RWPE2 (cell line): Measurements from ENCODE around the gene FBXO42.
"Not testable (repeated sequence)": the region's sequence is repeated elsewhere in the genome, so short reads cannot be mapped to it uniquely, and the experiment has no call there.

ENCODE experiments used
- ATAC-seq: fragments of 200-7000 bp; cut with Tn5 transposase; 3 replicates; pipeline ENCODE4 v1.9.1; 2021; ENCODE audit warnings: low read depth
- DNase-seq: peaks from one replicate; pipeline ENCODE4 v3.0.0-alpha.2; 2020; ENCODE audit warnings: low spot score
- H3K27ac ChIP-seq: fragments of 450-650 bp; 2 replicates; pipeline ENCODE4 v1.5.1; 2017; ENCODE audit warnings: mild to moderate bottlenecking; ENCODE audit not compliant: poor library complexity, severe bottlenecking
- H3K27me3 ChIP-seq: fragments of 250-450 bp; sonication (Bioruptor Pico); 2 replicates; pipeline ENCODE4 v1.5.1; 2021; ENCODE audit warnings: mild to moderate bottlenecking, moderate library complexity; ENCODE audit not compliant: insufficient read depth, poor library complexity, severe bottlenecking
- H3K36me3 ChIP-seq: fragments of 250-450 bp; sonication (Bioruptor Pico); 2 replicates; pipeline ENCODE4 v1.5.1; 2020; ENCODE audit warnings: low read depth, mild to moderate bottlenecking, moderate library complexity
- H3K4me1 ChIP-seq: fragments of 250-450 bp; sonication (Bioruptor Pico); 2 replicates; pipeline ENCODE4 v1.5.1; 2021; ENCODE audit warnings: mild to moderate bottlenecking, moderate library complexity; ENCODE audit not compliant: insufficient read depth, poor library complexity, severe bottlenecking
- H3K4me3 ChIP-seq: fragments of 250-450 bp; sonication (Bioruptor Pico); 2 replicates; pipeline ENCODE4 v1.5.1; 2021; ENCODE audit warnings: mild to moderate bottlenecking, moderate library complexity; ENCODE audit not compliant: severe bottlenecking
- H3K9me3 ChIP-seq: fragments of 250-450 bp; sonication (Bioruptor Pico); 2 replicates; pipeline ENCODE4 v1.5.1; 2021; ENCODE audit warnings: mild to moderate bottlenecking, moderate library complexity; ENCODE audit not compliant: severe bottlenecking
- CTCF ChIP-seq: fragments of 450-650 bp; IDR thresholded peaks from one replicate; pipeline ENCODE4 v1.5.1; 2017; ENCODE audit warnings: mild to moderate bottlenecking, moderate library complexity; ENCODE audit not compliant: poor library complexity, severe bottlenecking

The FBXO42 gene

GRCh38 chr1:16247441-16247840 lies 104.8 kb downstream of the FBXO42 start:
- Histone ChIP-seq H3K27me3 (no peaks in the 10 kb centered on the region), H3K36me3 (peaks cover 10% of the 10 kb centered on the region), H3K4me1 (peaks cover 16% of the 10 kb centered on the region), H3K27ac (no peak overlapping the region), H3K9me3 (no peaks in the 10 kb centered on the region), H3K4me3 (no peak overlapping the region)
- no peak for TF ChIP-seq CTCF
- DNase-seq (no peak), ATAC-seq (no peak)

GRCh38 chr1:16246961-16247360 lies 105.3 kb downstream of the FBXO42 start:
- no peak for DNase-seq
- Histone ChIP-seq H3K36me3 (peaks cover 6% of the 10 kb centered on the region; the same call in 1 of the 2 replicates), H3K4me1 (peaks cover 16% of the 10 kb centered on the region), H3K27me3 (no peaks in the 10 kb centered on the region), H3K27ac (no peak overlapping the region), H3K9me3 (no peaks in the 10 kb centered on the region), H3K4me3 (no peak overlapping the region)
- ATAC-seq = no peak
- TF ChIP-seq CTCF = no peak

- not testable (repeated sequence) for H3K27ac ChIP-seq
Measured at GRCh38 chr1:16246239-16246638, 106.0 kb downstream of the FBXO42 start.

GRCh38 chr1:16245476-16246196 lies 106.6 kb downstream of the FBXO42 start:
- ATAC-seq (no peak), DNase-seq (no peak)
- no peak overlapping the region for H3K27ac ChIP-seq
- H3K36me3 ChIP-seq = peaks cover 6% of the 10 kb centered on the region; the same call in 1 of the 2 replicates
- peaks cover 16% of the 10 kb centered on the region for H3K4me1 ChIP-seq
- no peaks in the 10 kb centered on the region for H3K9me3 ChIP-seq
- H3K27me3 ChIP-seq = no peaks in the 10 kb centered on the region
- no peak for TF ChIP-seq CTCF
- no peak overlapping the region for H3K4me3 ChIP-seq

More at GRCh38 chr1:16246239-16246638, 106.0 kb downstream of the FBXO42 start:
- not testable (repeated sequence) for DNase-seq, H3K27me3 ChIP-seq, H3K36me3 ChIP-seq, H3K4me3 ChIP-seq, H3K9me3 ChIP-seq, ATAC-seq
- H3K4me1 ChIP-seq = peaks cover 16% of the 10 kb centered on the region

GRCh38 chr1:16244650-16245285 lies 107.5 kb downstream of the FBXO42 start:
- no peaks in the 10 kb centered on the region for H3K9me3 ChIP-seq
- ATAC-seq (no peak), DNase-seq (no peak)
- no peak overlapping the region for H3K27ac ChIP-seq
- no peaks in the 10 kb centered on the region for H3K27me3 ChIP-seq
- H3K36me3 ChIP-seq = peaks cover 3% of the 10 kb centered on the region; the same call in 1 of the 2 replicates
- peaks cover 16% of the 10 kb centered on the region for H3K4me1 ChIP-seq
- no peak overlapping the region for H3K4me3 ChIP-seq
- peak; percentile 66 for TF ChIP-seq CTCF
